Tibial nerve (tissue), 4 donors: ENCODE results near the gene TSHZ2. TPM values are rescaled to one million over a fixed set of nuclear protein-coding genes. Genes with fewer than 3 reads are reported as not detected.
A peak's percentile ranks its signal among the peaks of the same experiment; 100 is the strongest.

Experiments
- DNase-seq, 2 donors: peaks; one replicate each; pipeline ENCODE4 v3.0.0-alpha.2; 2019; ENCODE audit warnings: low spot score in 2 of 2
- H3K27ac ChIP-seq, 4 donors: fragments of 200-600 bp; sonication (generic) in 3 of 4; one replicate each; pipeline ENCODE4 v1.5.1; 2017 to 2019; ENCODE audit warnings: mild to moderate bottlenecking in 1 of 4
- H3K27me3 ChIP-seq, 2 donors: fragments of 200-600 bp; sonication (generic) in 1 of 2; one replicate each; pipeline versions ENCODE4 v1.5.1 to v1.6.0; 2017 to 2019
- H3K36me3 ChIP-seq, 3 donors: fragments of 200-600 bp; sonication (generic); one replicate each; pipeline ENCODE4 v1.5.1; 2018 to 2019
- H3K4me1 ChIP-seq, 4 donors: fragments of 200-600 bp; sonication (generic) in 3 of 4; one replicate each; pipeline ENCODE4 v1.5.1; 2017 to 2019
- H3K4me3 ChIP-seq, 4 donors: fragments of 200-600 bp; sonication (generic) in 3 of 4; one replicate each; pipeline ENCODE4 v1.5.1; 2017 to 2019; ENCODE audit warnings: mild to moderate bottlenecking in 1 of 4, moderate library complexity in 1 of 4
- H3K9me3 ChIP-seq, 4 donors: fragments of 200-600 bp; sonication (generic) in 3 of 4; one replicate each; pipeline ENCODE4 v1.5.1; 2017 to 2019
- EP300 ChIP-seq, 2 donors: sonication (generic); formaldehyde crosslinking; IDR thresholded peaks; one replicate each; pipeline ENCODE4 v1.6.1; 2017; ENCODE audit warnings: antibody characterized with exemption in 2 of 2, mild to moderate bottlenecking in 1 of 2
- POLR2A ChIP-seq, 2 donors: fragments of 450-650 bp; IDR thresholded peaks; one replicate each; pipeline ENCODE4 v1.6.1; 2017; ENCODE audit warnings: antibody characterized with exemption in 2 of 2, mild to moderate bottlenecking in 2 of 2, moderate library complexity in 2 of 2
- WGBS, 2 donors: methylation state at CpG; one replicate each; pipeline ENCODE4 v1.1.5; 2018; 5-methylcytosine and 5-hydroxymethylcytosine counted together
- total RNA-seq, 4 donors: library from RNA; depleted of rRNA; stranded (reverse); fragments of >200 nt; gene quantifications; one replicate each; pipeline ENCODE4 v1.1.0, GENCODE V29; 2016
- TF ChIP-seq, protein P1 (sequence below), 5 experiments: fragments of 200-600 bp in 3 of 5; fragments of 450-650 bp in 2 of 5; sonication (generic) in 3 of 5; IDR thresholded peaks; one replicate each; pipeline ENCODE4 v1.5.1; 2016 to 2019; ENCODE audit warnings: antibody characterized with exemption in 5 of 5, mild to moderate bottlenecking in 3 of 5, moderate library complexity in 2 of 5

TSHZ2 gene
- total RNA-seq, 4 donors from 2014 or later, result 20.9 to 33.7 (median 25.1) TPM

DNA sequence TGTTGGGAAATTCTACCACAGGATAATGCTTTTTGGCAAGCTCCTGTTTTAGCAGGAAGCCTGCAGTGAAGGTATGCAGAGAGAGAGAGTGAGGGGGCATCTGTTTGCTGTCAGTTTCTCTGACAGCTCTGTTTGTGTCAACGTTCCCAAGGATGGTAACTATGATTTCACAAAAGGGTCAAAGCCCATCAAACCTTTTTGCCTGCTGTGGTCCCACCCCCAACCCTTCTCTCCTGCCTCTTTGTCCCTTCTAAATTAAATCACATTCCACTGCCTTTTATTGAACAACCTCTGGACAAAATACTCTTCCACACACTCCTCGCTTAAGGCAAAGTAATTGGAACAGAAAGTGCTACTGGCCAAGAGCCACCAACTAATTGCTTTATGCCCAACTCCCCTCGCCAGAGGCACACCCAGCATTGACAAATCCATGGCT is 128.3 kb downstream of the TSHZ2 start:
- Histone ChIP-seq H3K4me3 (no peak overlapping the region), H3K9me3 (no peaks in the 10 kb centered on the region), H3K36me3 (no peaks in the 10 kb centered on the region), H3K27me3 (no peaks in the 10 kb centered on the region), H3K4me1 (peaks cover 0 to 10% (median 0%) of the 10 kb centered on the region in 4 donors), H3K27ac (peak overlapping the region in 1 of 4 donors; percentile 28)
- 29 to 40% methylated on average over 3 of the region's 3 CpGs for WGBS, 2 donors
- peak in 1 of 2 donors; percentile 22 for DNase-seq
- TF ChIP-seq, protein P1, sequence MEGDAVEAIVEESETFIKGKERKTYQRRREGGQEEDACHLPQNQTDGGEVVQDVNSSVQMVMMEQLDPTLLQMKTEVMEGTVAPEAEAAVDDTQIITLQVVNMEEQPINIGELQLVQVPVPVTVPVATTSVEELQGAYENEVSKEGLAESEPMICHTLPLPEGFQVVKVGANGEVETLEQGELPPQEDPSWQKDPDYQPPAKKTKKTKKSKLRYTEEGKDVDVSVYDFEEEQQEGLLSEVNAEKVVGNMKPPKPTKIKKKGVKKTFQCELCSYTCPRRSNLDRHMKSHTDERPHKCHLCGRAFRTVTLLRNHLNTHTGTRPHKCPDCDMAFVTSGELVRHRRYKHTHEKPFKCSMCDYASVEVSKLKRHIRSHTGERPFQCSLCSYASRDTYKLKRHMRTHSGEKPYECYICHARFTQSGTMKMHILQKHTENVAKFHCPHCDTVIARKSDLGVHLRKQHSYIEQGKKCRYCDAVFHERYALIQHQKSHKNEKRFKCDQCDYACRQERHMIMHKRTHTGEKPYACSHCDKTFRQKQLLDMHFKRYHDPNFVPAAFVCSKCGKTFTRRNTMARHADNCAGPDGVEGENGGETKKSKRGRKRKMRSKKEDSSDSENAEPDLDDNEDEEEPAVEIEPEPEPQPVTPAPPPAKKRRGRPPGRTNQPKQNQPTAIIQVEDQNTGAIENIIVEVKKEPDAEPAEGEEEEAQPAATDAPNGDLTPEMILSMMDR (IDR thresholded peaks at IDR 0.05), result no peak
- no peak for TF ChIP-seq EP300 (IDR thresholded peaks at IDR 0.05)
- TF ChIP-seq POLR2A (IDR thresholded peaks at IDR 0.05), result no peak

DNA sequence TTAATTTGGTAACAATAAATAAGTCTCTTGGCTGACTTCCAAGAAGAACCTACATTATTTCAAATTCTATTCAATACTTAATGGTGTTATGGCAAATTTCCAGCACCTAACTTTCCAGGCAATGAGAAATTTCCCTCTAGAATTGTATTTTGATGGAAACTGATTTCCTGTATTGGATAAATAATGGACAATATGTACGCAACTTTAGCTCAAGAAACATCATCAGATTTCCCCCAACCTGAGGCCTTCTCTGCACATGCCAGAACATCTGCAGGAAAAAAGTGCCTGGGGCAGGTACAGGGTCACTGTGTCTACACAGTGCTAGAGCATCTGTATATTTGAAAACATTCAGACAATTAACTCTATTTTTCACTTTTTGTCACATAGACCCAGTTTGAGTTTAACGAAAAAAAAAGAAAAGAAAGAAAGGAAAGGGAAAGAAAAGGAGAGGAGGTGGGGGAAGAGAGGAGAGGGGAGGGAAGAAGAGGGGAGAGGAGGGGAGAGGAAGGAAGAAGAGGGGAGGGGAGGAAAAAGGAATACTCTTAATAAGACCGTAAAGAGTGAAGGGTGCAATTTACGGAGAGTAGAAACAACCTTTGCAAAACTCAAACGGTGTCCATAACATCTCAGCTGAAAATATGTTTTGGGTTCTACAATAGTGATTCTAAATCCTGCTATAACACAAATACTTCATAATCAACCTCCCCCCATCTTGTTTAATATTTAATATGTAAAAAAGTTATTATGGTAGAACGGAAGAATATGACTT is 130.0 kb downstream of the TSHZ2 start:
- 75 to 82% methylated on average over 6 of the region's 6 CpGs for WGBS, 2 donors
- no peak for DNase-seq
- TF ChIP-seq EP300 (IDR thresholded peaks at IDR 0.05) (no peak), POLR2A (IDR thresholded peaks at IDR 0.05) (no peak)
- TF ChIP-seq, protein P1 (IDR thresholded peaks at IDR 0.05), result no peak
- Histone ChIP-seq H3K4me1 (peaks cover 0 to 10% (median 0%) of the 10 kb centered on the region in 4 donors), H3K27me3 (no peaks in the 10 kb centered on the region), H3K36me3 (no peaks in the 10 kb centered on the region), H3K4me3 (no peak overlapping the region), H3K27ac (no peak overlapping the region), H3K9me3 (no peaks in the 10 kb centered on the region)

DNA sequence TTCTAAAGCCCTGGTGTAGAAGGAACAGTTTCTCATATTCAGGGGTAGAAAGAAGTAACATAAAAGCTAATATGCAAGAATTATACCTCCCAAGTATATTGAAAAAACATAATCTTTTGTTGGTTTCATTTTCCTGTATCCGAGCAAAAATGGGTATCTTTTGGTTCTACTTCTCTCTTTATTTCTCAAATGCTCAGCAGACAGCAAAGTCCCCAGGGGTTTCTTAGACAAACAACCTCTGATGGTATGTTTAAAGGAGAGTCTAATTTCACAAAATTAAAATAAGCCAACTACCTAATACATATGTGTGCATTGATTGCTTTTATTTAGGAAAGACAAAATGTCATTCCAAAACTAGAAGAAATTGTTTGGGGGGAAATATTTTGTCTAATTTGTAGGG is 131.0 kb downstream of the TSHZ2 start:
- H3K36me3 ChIP-seq, result no peaks in the 10 kb centered on the region
- DNase-seq, result no peak
- no peak overlapping the region for H3K4me3 ChIP-seq
- H3K4me1 ChIP-seq, result peaks cover 0 to 10% (median 0%) of the 10 kb centered on the region in 4 donors
- WGBS, 2 donors, result 68 to 70% methylated on average over 1 of the region's 1 CpG
- no peak overlapping the region for H3K27ac ChIP-seq
- TF ChIP-seq, protein P1 (IDR thresholded peaks at IDR 0.05), result no peak
- no peak for TF ChIP-seq POLR2A (IDR thresholded peaks at IDR 0.05)
- TF ChIP-seq EP300 (IDR thresholded peaks at IDR 0.05), result no peak
- no peaks in the 10 kb centered on the region for H3K27me3 ChIP-seq
- no peaks in the 10 kb centered on the region for H3K9me3 ChIP-seq

DNA sequence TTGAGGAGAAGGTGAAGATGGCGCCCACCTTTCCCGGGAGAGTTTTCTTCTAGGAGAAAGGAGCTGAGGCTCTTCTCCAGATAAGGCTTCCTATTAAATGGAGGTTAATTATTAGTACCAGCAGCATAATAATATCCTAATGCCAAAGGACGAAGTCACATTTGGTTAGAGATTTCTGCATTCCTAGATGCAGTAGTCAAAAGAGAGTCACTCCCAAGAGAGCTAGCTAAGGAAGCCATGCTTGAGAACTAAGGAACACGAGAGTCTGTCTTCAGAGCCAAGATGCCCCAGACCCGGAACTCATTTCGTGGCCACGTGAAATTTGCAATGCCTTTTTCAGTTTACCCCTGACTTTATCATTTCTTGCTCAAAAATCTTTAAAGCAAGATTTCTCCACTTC is 132.7 kb downstream of the TSHZ2 start:
- no peak for DNase-seq
- Histone ChIP-seq H3K9me3 (no peaks in the 10 kb centered on the region), H3K4me1 (peaks cover 0 to 10% (median 0%) of the 10 kb centered on the region in 4 donors), H3K27ac (no peak overlapping the region), H3K36me3 (no peaks in the 10 kb centered on the region), H3K27me3 (no peaks in the 10 kb centered on the region), H3K4me3 (no peak overlapping the region)
- TF ChIP-seq POLR2A (IDR thresholded peaks at IDR 0.05) (no peak), EP300 (IDR thresholded peaks at IDR 0.05) (no peak)
- TF ChIP-seq, protein P1 (IDR thresholded peaks at IDR 0.05), result no peak
- 84 to 86% methylated on average over 7 of the region's 7 CpGs for WGBS, 2 donors

DNA sequence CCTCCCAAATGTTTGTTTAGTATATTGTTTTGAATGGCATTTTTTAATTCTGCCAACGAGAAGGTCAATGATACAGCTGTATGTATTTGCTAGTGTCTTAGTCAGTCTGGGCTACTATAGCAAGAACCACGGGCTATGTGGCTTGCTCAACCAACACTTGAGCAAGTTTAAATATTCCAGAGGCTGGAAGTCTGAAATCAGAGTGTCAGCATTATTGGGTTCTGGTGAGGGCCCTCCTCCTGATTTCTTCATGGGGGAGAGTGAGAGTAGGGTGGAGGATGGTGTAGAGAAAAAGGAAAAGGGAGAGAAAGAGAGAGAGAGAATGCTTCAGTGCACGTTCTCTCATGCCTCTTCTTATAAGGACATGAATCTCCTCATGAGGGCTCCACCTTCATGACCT is 144.6 kb downstream of the TSHZ2 start:
- Histone ChIP-seq H3K27me3 (no peaks in the 10 kb centered on the region), H3K27ac (no peak overlapping the region), H3K4me3 (no peak overlapping the region), H3K4me1 (peaks cover 0 to 13% (median 0%) of the 10 kb centered on the region in 4 donors), H3K36me3 (no peaks in the 10 kb centered on the region), H3K9me3 (no peaks in the 10 kb centered on the region)
- 88 to 90% methylated on average over 3 of the region's 3 CpGs for WGBS, 2 donors
- DNase-seq, result no peak
- no peak for TF ChIP-seq POLR2A (IDR thresholded peaks at IDR 0.05)
- TF ChIP-seq, protein P1 (IDR thresholded peaks at IDR 0.05), result no peak
